Measurements from ENCODE around the gene GALK1.

The GALK1 gene

DNA sequence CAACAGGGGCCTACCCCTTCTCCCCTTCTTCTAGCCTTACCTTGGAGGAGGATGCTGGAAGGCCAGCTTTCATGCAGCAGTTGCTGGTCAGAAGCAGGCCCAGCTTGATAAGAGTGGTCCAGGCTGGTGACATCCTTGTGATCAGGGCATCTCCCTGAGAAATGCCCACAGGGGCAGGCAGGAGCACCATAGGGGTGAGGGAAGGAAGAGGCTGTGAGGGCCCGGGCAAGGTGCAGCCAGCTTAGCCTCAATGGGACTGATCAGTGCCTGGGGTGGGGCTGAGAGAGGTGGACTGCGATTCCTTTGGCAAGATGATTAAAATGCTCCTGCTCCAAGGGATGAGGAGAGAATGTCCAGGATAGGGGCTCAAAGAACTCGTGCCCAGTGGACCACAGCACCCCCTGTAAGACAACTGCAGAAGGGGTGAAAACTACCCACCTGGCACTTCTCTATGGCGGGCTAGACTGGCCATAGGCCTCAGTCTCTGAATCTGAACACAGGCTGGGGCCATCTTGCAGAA lies 9.5 kb upstream of the GALK1 start:
- Histone ChIP-seq H3K4me1 (ENCODE audit: control insufficient read depth in 2 of 2, insufficient read depth in 1 of 2, low read depth in 1 of 2, low read length in 2 of 2) (peaks cover 2 to 10% of the 10 kb centered on the region in 2 donors), H3K36me3 (replicated peaks in 1 of 2; ENCODE audit: control insufficient read depth in 2 of 2, insufficient read depth in 2 of 2, low read length in 2 of 2) (peaks cover 12 to 44% of the 10 kb centered on the region in 2 donors), H3K9ac (ENCODE audit: low read depth, low read length, poor library complexity) (no peak overlapping the region), H3K27ac (replicated peaks; ENCODE audit: low read length) (no peak overlapping the region), H3K14ac (ENCODE audit: low read length) (no peak overlapping the region), H2BK120ac (ENCODE audit: low read depth, low read length) (no peak overlapping the region), H3K9me3 (replicated peaks in 1 of 2; ENCODE audit: control insufficient read depth in 2 of 2, insufficient read depth in 1 of 2, low read depth in 1 of 2, low read length in 2 of 2) (no peaks in the 10 kb centered on the region), H2AK5ac (ENCODE audit: low read depth, low read length) (no peak overlapping the region), H4K8ac (ENCODE audit: low read depth, low read length) (no peak overlapping the region), H3K4ac (ENCODE audit: low read length) (no peak overlapping the region), H2AFZ (ENCODE audit: low read length) (no peak overlapping the region), H2BK5ac (ENCODE audit: low read length) (no peak overlapping the region), H2BK15ac (ENCODE audit: low read length) (no peak overlapping the region), H3K23ac (ENCODE audit: low read depth, low read length, poor library complexity) (peak overlapping the region; percentile 29), H3K4me3 (ENCODE audit: low read length in 2 of 2) (no peak overlapping the region), H4K91ac (ENCODE audit: low read depth, low read length, poor library complexity) (no peak overlapping the region), H3K4me2 (ENCODE audit: insufficient read depth, low read length, poor library complexity, severe bottlenecking) (no peak overlapping the region), H3K27me3 (ENCODE audit: control insufficient read depth in 3 of 3, insufficient read depth in 3 of 3, low read depth in 1 of 3, low read length in 3 of 3) (no peaks in the 10 kb centered on the region), H2BK12ac (ENCODE audit: low read length) (no peak overlapping the region), H3K79me1 (ENCODE audit: low read depth, low read length) (peaks cover 2% of the 10 kb centered on the region), H3K18ac (ENCODE audit: low read length) (no peak overlapping the region)
- no peak for DNase-seq (ENCODE audit: low spot score)
- no CpG with 5 or more reads among the region's 4 CpGs for WGBS, 2 donors (ENCODE audit: extremely low coverage in 2 of 2, insufficient read length in 2 of 2, insufficient replicate concordance in 1 of 2)

DNA sequence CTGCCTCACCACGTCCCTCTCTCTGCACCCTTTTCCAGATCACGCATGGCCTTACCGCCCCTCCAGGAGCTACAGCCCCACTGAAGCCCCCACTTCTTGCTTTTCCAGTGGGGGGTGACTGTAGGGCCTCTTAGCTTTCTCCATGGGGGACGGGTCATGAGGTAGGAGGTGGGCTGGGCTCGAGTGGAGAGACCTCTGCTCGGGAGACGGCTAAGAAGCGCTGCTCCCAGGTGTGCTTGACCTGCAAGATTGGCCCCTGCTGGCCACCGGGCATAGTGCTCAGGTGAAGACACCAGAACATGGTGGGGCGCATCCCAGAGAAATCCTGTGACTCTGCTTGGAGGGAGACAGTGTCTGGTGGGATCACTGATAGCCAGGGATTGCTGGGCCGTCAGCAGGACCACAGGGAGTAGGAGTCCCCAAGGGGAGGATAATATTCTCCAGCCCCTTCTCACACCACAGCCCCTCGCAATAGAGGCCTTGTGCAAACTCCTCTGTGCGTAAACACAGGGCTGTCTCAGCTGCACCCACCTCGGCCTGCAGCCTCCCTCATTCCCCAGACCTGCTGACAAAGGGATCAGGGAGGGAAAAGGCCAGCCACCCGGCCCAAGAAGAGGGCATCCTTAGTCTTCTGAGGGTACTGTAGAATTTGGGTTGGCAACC lies 8.9 kb upstream of the GALK1 start:
- H2BK120ac ChIP-seq (ENCODE audit: low read depth, low read length) = no peak overlapping the region
- no peak overlapping the region for H3K4ac ChIP-seq (ENCODE audit: low read length)
- no CpG with 5 or more reads among the region's 15 CpGs for WGBS, 2 donors (ENCODE audit: extremely low coverage in 2 of 2, insufficient read length in 2 of 2, insufficient replicate concordance in 1 of 2)
- no peak for DNase-seq (ENCODE audit: low spot score)
- no peak overlapping the region for H2AFZ ChIP-seq (ENCODE audit: low read length)
- no peak overlapping the region for H3K27ac ChIP-seq (replicated peaks; ENCODE audit: low read length)
- H3K18ac ChIP-seq (ENCODE audit: low read length) = no peak overlapping the region
- H2AK5ac ChIP-seq (ENCODE audit: low read depth, low read length) = no peak overlapping the region
- H3K23ac ChIP-seq (ENCODE audit: low read depth, low read length, poor library complexity) = no peak overlapping the region
- no peak overlapping the region for H3K4me2 ChIP-seq (ENCODE audit: insufficient read depth, low read length, poor library complexity, severe bottlenecking)
- no peak overlapping the region for H3K4me3 ChIP-seq (ENCODE audit: low read length in 2 of 2)
- no peak overlapping the region for H3K14ac ChIP-seq (ENCODE audit: low read length)
- no peak overlapping the region for H2BK12ac ChIP-seq (ENCODE audit: low read length)
- H3K27me3 ChIP-seq (ENCODE audit: control insufficient read depth in 3 of 3, insufficient read depth in 3 of 3, low read depth in 1 of 3, low read length in 3 of 3) = no peaks in the 10 kb centered on the region
- no peak overlapping the region for H3K9ac ChIP-seq (ENCODE audit: low read depth, low read length, poor library complexity)
- no peaks in the 10 kb centered on the region for H3K79me1 ChIP-seq (ENCODE audit: low read depth, low read length)
- no peak overlapping the region for H4K8ac ChIP-seq (ENCODE audit: low read depth, low read length)
- H2BK5ac ChIP-seq (ENCODE audit: low read length) = no peak overlapping the region
- no peak overlapping the region for H2BK15ac ChIP-seq (ENCODE audit: low read length)
- no peaks in the 10 kb centered on the region for H3K9me3 ChIP-seq (replicated peaks in 1 of 2; ENCODE audit: control insufficient read depth in 2 of 2, insufficient read depth in 1 of 2, low read depth in 1 of 2, low read length in 2 of 2)
- H3K4me1 ChIP-seq (ENCODE audit: control insufficient read depth in 2 of 2, insufficient read depth in 1 of 2, low read depth in 1 of 2, low read length in 2 of 2) = peaks cover 2 to 10% of the 10 kb centered on the region in 2 donors
- peaks cover 12 to 43% of the 10 kb centered on the region in 2 donors for H3K36me3 ChIP-seq (replicated peaks in 1 of 2; ENCODE audit: control insufficient read depth in 2 of 2, insufficient read depth in 2 of 2, low read length in 2 of 2)
- no peak overlapping the region for H4K91ac ChIP-seq (ENCODE audit: low read depth, low read length, poor library complexity)

DNA sequence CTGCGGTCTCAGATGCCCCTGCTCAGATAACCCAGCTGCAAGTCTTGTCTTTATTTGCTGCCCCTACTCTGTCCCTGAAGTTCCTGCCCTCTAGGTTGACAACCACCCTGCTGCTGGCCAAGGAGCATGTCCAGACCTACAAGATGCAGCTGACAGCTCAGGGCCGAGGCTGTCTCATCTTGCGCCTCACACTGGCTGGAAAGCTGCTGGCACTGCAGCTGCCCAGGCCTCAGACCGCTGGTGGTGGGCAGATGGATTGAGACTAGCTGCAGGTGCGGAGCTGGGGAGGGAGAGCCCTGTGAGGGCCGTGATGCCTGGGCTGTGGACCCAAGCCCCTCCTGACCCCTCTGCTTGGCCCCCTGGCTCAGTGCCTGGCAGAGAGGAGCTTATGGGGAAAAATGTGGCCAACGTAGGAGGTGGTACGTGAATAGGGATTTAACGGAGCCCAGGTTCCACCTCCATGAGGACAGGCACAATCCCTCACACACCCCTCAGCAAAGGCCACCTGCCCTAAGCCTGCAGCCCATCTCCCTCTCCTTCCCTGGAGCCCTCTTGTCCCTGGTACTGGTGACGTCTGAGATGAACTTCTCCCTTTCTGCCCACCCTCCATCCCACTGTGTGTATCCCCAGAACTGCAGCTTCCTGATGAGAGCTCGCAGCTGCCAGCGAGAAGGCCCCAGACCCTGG lies 8.3 kb upstream of the GALK1 start:
- Histone ChIP-seq H3K4ac (ENCODE audit: low read length) (no peak overlapping the region), H3K23ac (ENCODE audit: low read depth, low read length, poor library complexity) (no peak overlapping the region), H2BK12ac (ENCODE audit: low read length) (no peak overlapping the region), H2BK5ac (ENCODE audit: low read length) (no peak overlapping the region), H3K27ac (replicated peaks; ENCODE audit: low read length) (no peak overlapping the region), H2AFZ (ENCODE audit: low read length) (no peak overlapping the region), H3K14ac (ENCODE audit: low read length) (no peak overlapping the region), H3K4me2 (ENCODE audit: insufficient read depth, low read length, poor library complexity, severe bottlenecking) (no peak overlapping the region), H3K36me3 (replicated peaks in 1 of 2; ENCODE audit: control insufficient read depth in 2 of 2, insufficient read depth in 2 of 2, low read length in 2 of 2) (peaks cover 10 to 36% of the 10 kb centered on the region in 2 donors), H2BK15ac (ENCODE audit: low read length) (no peak overlapping the region), H3K27me3 (ENCODE audit: control insufficient read depth in 3 of 3, insufficient read depth in 3 of 3, low read depth in 1 of 3, low read length in 3 of 3) (no peaks in the 10 kb centered on the region), H2BK120ac (ENCODE audit: low read depth, low read length) (no peak overlapping the region), H3K9me3 (replicated peaks in 1 of 2; ENCODE audit: control insufficient read depth in 2 of 2, insufficient read depth in 1 of 2, low read depth in 1 of 2, low read length in 2 of 2) (no peaks in the 10 kb centered on the region), H4K8ac (ENCODE audit: low read depth, low read length) (no peak overlapping the region), H4K91ac (ENCODE audit: low read depth, low read length, poor library complexity) (no peak overlapping the region), H2AK5ac (ENCODE audit: low read depth, low read length) (no peak overlapping the region), H3K79me1 (ENCODE audit: low read depth, low read length) (no peaks in the 10 kb centered on the region), H3K4me1 (ENCODE audit: control insufficient read depth in 2 of 2, insufficient read depth in 1 of 2, low read depth in 1 of 2, low read length in 2 of 2) (peaks cover 2 to 10% of the 10 kb centered on the region in 2 donors), H3K9ac (ENCODE audit: low read depth, low read length, poor library complexity) (peak overlapping the region; percentile 38), H3K4me3 (ENCODE audit: low read length in 2 of 2) (peak overlapping the region in 1 of 2 donors; percentile 56), H3K18ac (ENCODE audit: low read length) (no peak overlapping the region)
- no CpG with 5 or more reads among the region's 12 CpGs for WGBS, 2 donors (ENCODE audit: extremely low coverage in 2 of 2, insufficient read length in 2 of 2, insufficient replicate concordance in 1 of 2)
- no peak for DNase-seq (ENCODE audit: low spot score)
